ENCODE data around the gene IAH1. TPM values are rescaled to one million over a fixed set of nuclear protein-coding genes. Genes with fewer than 3 reads are reported as not detected.
A peak's percentile ranks its signal among the peaks of the same experiment; 100 is the strongest.

IAH1 gene
- total RNA-seq, 1 donor from 2014 or later = 67.8 TPM

- DNase-seq (ENCODE audit: low spot score) = no peak
- H3K36me3 Mint-ChIP-seq (ENCODE audit: low read depth) = peaks cover 7% of the 10 kb centered on the region
- H3K4me1 Mint-ChIP-seq (ENCODE audit: low read depth) = peaks cover 54% of the 10 kb centered on the region
- no peak overlapping the region for H3K4me3 Mint-ChIP-seq (ENCODE audit: unreplicated experiment)
- no peak for TF ChIP-seq CTCF (IDR thresholded peaks at IDR 0.05)
- H3K9me3 Mint-ChIP-seq (ENCODE audit: low read depth) = no peaks in the 10 kb centered on the region
- H3K27me3 Mint-ChIP-seq (ENCODE audit: low read depth) = no peaks in the 10 kb centered on the region
- no peak overlapping the region for H3K27ac Mint-ChIP-seq (ENCODE audit: unreplicated experiment)
These were observed 60.8 kb downstream of the IAH1 start for GRCh38 chr2:9535177-9535576.

GRCh38 chr2:9536504-9536903, 62.2 kb downstream of the IAH1 start:
- peaks cover 5% of the 10 kb centered on the region for H3K36me3 Mint-ChIP-seq (ENCODE audit: low read depth)
- TF ChIP-seq CTCF (IDR thresholded peaks at IDR 0.05) = no peak
- no peaks in the 10 kb centered on the region for H3K27me3 Mint-ChIP-seq (ENCODE audit: low read depth)
- no peak overlapping the region for H3K4me3 Mint-ChIP-seq (ENCODE audit: unreplicated experiment)
- H3K9me3 Mint-ChIP-seq (ENCODE audit: low read depth) = no peaks in the 10 kb centered on the region
- DNase-seq (ENCODE audit: low spot score) = no peak
- peaks cover 62% of the 10 kb centered on the region for H3K4me1 Mint-ChIP-seq (ENCODE audit: low read depth)
- peak overlapping the region; percentile 45 for H3K27ac Mint-ChIP-seq (ENCODE audit: unreplicated experiment)

DNA sequence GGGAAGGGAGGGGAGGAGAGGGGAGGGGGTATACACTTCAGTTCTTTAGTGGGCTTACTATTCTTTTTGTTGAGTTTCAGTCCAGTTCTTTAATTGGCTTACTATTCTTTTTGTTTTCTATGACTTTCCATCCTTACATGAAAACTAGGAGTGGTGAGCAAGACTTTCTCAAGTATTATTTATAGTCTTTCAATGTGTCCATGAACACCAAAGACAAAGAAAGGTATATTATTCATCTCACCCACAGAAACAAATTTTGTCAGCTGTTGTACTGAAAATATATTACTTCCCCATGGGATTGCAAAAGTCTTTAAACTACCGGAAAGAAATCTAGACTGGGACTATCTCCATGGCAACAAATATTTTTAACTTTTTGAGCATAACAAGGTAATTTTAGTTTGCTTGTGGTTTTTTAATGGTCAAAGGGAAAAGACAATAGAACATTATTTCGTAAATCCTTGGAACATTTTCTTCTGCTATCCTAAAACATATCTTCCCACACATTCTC, 63.7 kb downstream of the IAH1 start:
- DNase-seq (ENCODE audit: low spot score) = no peak
- no peak for TF ChIP-seq CTCF (IDR thresholded peaks at IDR 0.05)
- Mint-ChIP-seq H3K27ac (ENCODE audit: unreplicated experiment) (peak overlapping the region; percentile 88), H3K4me3 (ENCODE audit: unreplicated experiment) (no peak overlapping the region), H3K27me3 (ENCODE audit: low read depth) (no peaks in the 10 kb centered on the region), H3K4me1 (ENCODE audit: low read depth) (peaks cover 61% of the 10 kb centered on the region), H3K9me3 (ENCODE audit: low read depth) (no peaks in the 10 kb centered on the region), H3K36me3 (ENCODE audit: low read depth) (peaks cover 5% of the 10 kb centered on the region)

Other genes with a start within 250 kb of the IAH1 start
- 99.8 to 126 TPM (median 117 TPM) in 3 replicates for gene ITGB1BP1, start 51.0 kb upstream of the IAH1 start, total RNA-seq
- gene CPSF3, start 50.9 kb upstream of the IAH1 start, total RNA-seq = 23.3 to 31.3 TPM (median 24.9 TPM) in 3 replicates
- 25.2 to 31.4 TPM (median 30.0 TPM) in 3 replicates for gene ADAM17, start 81.3 kb downstream of the IAH1 start, total RNA-seq
- 247 to 287 TPM (median 251 TPM) in 3 replicates for gene YWHAQ, start 156.4 kb downstream of the IAH1 start, total RNA-seq